CD14-positive monocyte (primary cell): Measurements from ENCODE around the gene BMI1. TPM values are rescaled to one million over a fixed set of nuclear protein-coding genes. Genes with fewer than 3 reads are reported as not detected.
"Not testable (repeated sequence)": the region's sequence is repeated elsewhere in the genome, so short reads cannot be mapped to it uniquely, and the experiment has no call there.

Experiments
- DNase-seq, 3 donors: peaks; one replicate each; pipeline ENCODE4 v3.0.0-alpha.2; 2011 to 2022
- H2AFZ ChIP-seq: 2 replicates; pipeline ENCODE4 v1.6.0; 2012; ENCODE audit warnings: mild to moderate bottlenecking, low read depth, low read length, inconsistent platforms; ENCODE audit not compliant: insufficient read depth, poor library complexity, severe bottlenecking
- H3K27ac ChIP-seq, 2 donors: 1 replicate in 1 of 2; 2 replicates in 1 of 2; pipeline ENCODE4 v1.5.1; 2012 to 2013; ENCODE audit warnings: low read length in 2 of 2, control low read depth in 1 of 2, inconsistent platforms in 1 of 2, low read depth in 1 of 2, mild to moderate bottlenecking in 1 of 2
- H3K27me3 ChIP-seq, 2 donors: one replicate each; pipeline versions ENCODE4 v1.6.0 to v1.6.1; 2011 to 2013; ENCODE audit warnings: low read length in 2 of 2; ENCODE audit not compliant: control insufficient read depth in 2 of 2, insufficient read depth in 2 of 2
- H3K36me3 ChIP-seq, 2 donors: replicated peaks in 1 of 2; 1 replicate in 1 of 2; 2 replicates in 1 of 2; pipeline versions ENCODE4 v1.5.1 to v1.6.1; 2012 to 2013; ENCODE audit warnings: low read length in 2 of 2, control low read depth in 1 of 2, inconsistent platforms in 1 of 2, mild to moderate bottlenecking in 1 of 2; ENCODE audit not compliant: insufficient read depth in 2 of 2, control insufficient read depth in 1 of 2
- H3K4me1 ChIP-seq, 2 donors: 1 replicate in 1 of 2; 2 replicates in 1 of 2; pipeline versions ENCODE4 v1.5.1 to v1.6.1; 2012 to 2013; ENCODE audit warnings: low read length in 2 of 2, control low read depth in 1 of 2, inconsistent platforms in 1 of 2, mild to moderate bottlenecking in 1 of 2, moderate library complexity in 1 of 2; ENCODE audit not compliant: insufficient read depth in 2 of 2, control insufficient read depth in 1 of 2
- H3K4me2 ChIP-seq: replicated peaks from 2 replicates; pipeline ENCODE3; 2012; ENCODE audit warnings: low read length, moderate library complexity, mild to moderate bottlenecking; ENCODE audit not compliant: poor library complexity, severe bottlenecking; ENCODE audit errors: extremely low read depth
- H3K4me3 ChIP-seq, 3 experiments: fragments of 200-600 bp in 1 of 3; sonication (generic) in 1 of 3; replicated peaks in 1 of 3; 1 replicate in 2 of 3; 2 replicates in 1 of 3; pipeline ENCODE4 v1.5.1; 2011 to 2013; ENCODE audit warnings: low read length in 3 of 3, mild to moderate bottlenecking in 3 of 3, control low read depth in 2 of 3, low read depth in 2 of 3, inconsistent platforms in 1 of 3, moderate library complexity in 1 of 3
- H3K79me2 ChIP-seq: 2 replicates; pipeline ENCODE4 v1.6.0; 2012; ENCODE audit warnings: mild to moderate bottlenecking, control low read depth, inconsistent platforms, low read length, moderate library complexity; ENCODE audit not compliant: insufficient read depth
- H3K9ac ChIP-seq: 2 replicates; pipeline ENCODE4 v1.6.0; 2017; ENCODE audit warnings: low read length, mild to moderate bottlenecking; ENCODE audit not compliant: insufficient read depth, poor library complexity, severe bottlenecking
- H3K9me3 ChIP-seq, 2 donors: replicated peaks in 1 of 2; 1 replicate in 1 of 2; 2 replicates in 1 of 2; pipeline versions ENCODE4 v1.5.1 to v1.6.1; 2012 to 2013; ENCODE audit warnings: low read length in 2 of 2, control low read depth in 1 of 2; ENCODE audit not compliant: control insufficient read depth in 1 of 2, insufficient read depth in 1 of 2
- H4K20me1 ChIP-seq: 2 replicates; pipeline ENCODE4 v1.6.0; 2012; ENCODE audit warnings: mild to moderate bottlenecking, low read length, control low read depth, moderate library complexity; ENCODE audit not compliant: insufficient read depth
- H3K27ac Mint-ChIP-seq, 7 donors: one replicate each; pipeline ENCODE4 v1.8.0; 2020; ENCODE audit warnings: mild to moderate bottlenecking in 7 of 7, mixed read lengths in 7 of 7, moderate library complexity in 6 of 7, inconsistent platforms in 2 of 7
- H3K27me3 Mint-ChIP-seq, 3 donors: one replicate each; pipeline ENCODE4 v1.8.0; 2021 to 2022; ENCODE audit warnings: low read depth in 3 of 3, mild to moderate bottlenecking in 3 of 3, mixed read lengths in 3 of 3, moderate library complexity in 3 of 3, inconsistent platforms in 1 of 3
- H3K36me3 Mint-ChIP-seq, 2 donors: one replicate each; pipeline ENCODE4 v1.8.0; 2020; ENCODE audit warnings: mixed read lengths in 2 of 2, inconsistent platforms in 1 of 2, mild to moderate bottlenecking in 1 of 2
- H3K4me1 Mint-ChIP-seq: one replicate; pipeline ENCODE4 v1.8.0; 2020; ENCODE audit warnings: mild to moderate bottlenecking, mixed read lengths
- H3K4me3 Mint-ChIP-seq, 2 donors: one replicate each; pipeline ENCODE4 v1.8.0; 2020; ENCODE audit warnings: mild to moderate bottlenecking in 2 of 2, mixed read lengths in 2 of 2, moderate library complexity in 1 of 2
- H3K9me3 Mint-ChIP-seq, 7 donors: one replicate each; pipeline ENCODE4 v1.8.0; 2020 to 2022; ENCODE audit warnings: mixed read lengths in 7 of 7, mild to moderate bottlenecking in 6 of 7, moderate library complexity in 6 of 7, inconsistent platforms in 2 of 7
- CTCF ChIP-seq: fragments of 200-600 bp; IDR thresholded peaks from one replicate; pipeline ENCODE4 v1.8.0; 2022; ENCODE audit warnings: antibody characterized with exemption, mild to moderate bottlenecking
- WGBS: methylation state at CpG from one replicate; pipeline ENCODE4 v1.1.5; 2013; ENCODE audit warnings: missing lambda C conversion rate; ENCODE audit not compliant: insufficient coverage; 5-methylcytosine and 5-hydroxymethylcytosine counted together
- intact Hi-C, 2 donors: fragments of 100-400 bp; cut with micrococcal nuclease; formaldehyde crosslinking; loops; one replicate each; pipeline versions ENCODE4 v1.15.0 to v1.15.1; 2023
- polyA plus RNA-seq, 3 donors: library from polyadenylated mRNA; depleted of rRNA in 1 of 3; unstranded in 2 of 3; stranded (reverse) in 1 of 3; fragments of 300-500 nt in 2 of 3; fragments of >200 nt in 1 of 3; fragmentation: Illumina TruSeq in 2 of 3; gene quantifications; 1 replicate in 2 of 3; 2 replicates in 1 of 3; pipeline ENCODE4 v1.2.3, GENCODE V29; 2012 to 2021

BMI1 gene
- polyA plus RNA-seq, 3 donors: 7.5 to 11.9 (median 11.0) TPM

- H3K27ac Mint-ChIP-seq: no peak overlapping the region
- Histone ChIP-seq H3K9me3 (no peaks in the 10 kb centered on the region), H3K9ac (no peak overlapping the region), H3K79me2 (no peaks in the 10 kb centered on the region), H2AFZ (no peak overlapping the region), H3K4me1 (no peaks in the 10 kb centered on the region), H3K27ac (no peak overlapping the region), H4K20me1 (no peaks in the 10 kb centered on the region), H3K27me3 (peaks cover 14 to 33% of the 10 kb centered on the region in 2 donors), H3K36me3 (no peaks in the 10 kb centered on the region), H3K4me2 (no peak overlapping the region), H3K4me3 (no peak overlapping the region)
- peaks cover 0 to 3% (median 2%) of the 10 kb centered on the region in 7 donors for H3K9me3 Mint-ChIP-seq
- peaks cover 0 to 3% of the 10 kb centered on the region in 2 donors for H3K36me3 Mint-ChIP-seq
- intact Hi-C loops: no loop called here
- no peak for DNase-seq
- peaks cover 21 to 28% (median 22%) of the 10 kb centered on the region in 3 donors for H3K27me3 Mint-ChIP-seq
- 96% methylated on average over 2 of the region's 5 CpGs for WGBS
- no peak for TF ChIP-seq CTCF
- peaks cover 2% of the 10 kb centered on the region for H3K4me1 Mint-ChIP-seq
- no peak overlapping the region for H3K4me3 Mint-ChIP-seq
These were observed 30.3 kb downstream of the BMI1 start for GRCh38 chr10:22351131-22351703.

GRCh38 chr10:22356324-22356873 is 35.5 kb downstream of the BMI1 start:
- 100% methylated on average over 1 of the region's 4 CpGs for WGBS
- Histone ChIP-seq H3K4me3 (no peak overlapping the region), H3K27ac (no peak overlapping the region), H3K9me3 (no peaks in the 10 kb centered on the region), H3K9ac (no peak overlapping the region), H3K27me3 (no peaks in the 10 kb centered on the region), H4K20me1 (no peaks in the 10 kb centered on the region), H3K36me3 (no peaks in the 10 kb centered on the region), H2AFZ (no peak overlapping the region), H3K4me1 (no peaks in the 10 kb centered on the region), H3K79me2 (no peaks in the 10 kb centered on the region), H3K4me2 (no peak overlapping the region)
- intact Hi-C loops: no loop called here
- H3K4me3 Mint-ChIP-seq: no peak overlapping the region
- no peak overlapping the region for H3K27ac Mint-ChIP-seq
- TF ChIP-seq CTCF: no peak
- H3K36me3 Mint-ChIP-seq: no peaks in the 10 kb centered on the region
- DNase-seq: no peak
- H3K27me3 Mint-ChIP-seq: peaks cover 0 to 6% (median 3%) of the 10 kb centered on the region in 3 donors
- H3K4me1 Mint-ChIP-seq: no peaks in the 10 kb centered on the region
- H3K9me3 Mint-ChIP-seq: no peaks in the 10 kb centered on the region

GRCh38 chr10:22357770-22358169 is 36.9 kb downstream of the BMI1 start:
- H3K4me3 ChIP-seq, H3K27me3 Mint-ChIP-seq, H3K4me2 ChIP-seq, H3K27ac ChIP-seq, H2AFZ ChIP-seq, H3K79me2 ChIP-seq, H3K9me3 Mint-ChIP-seq, H3K4me1 Mint-ChIP-seq, H3K27ac Mint-ChIP-seq, DNase-seq, H3K4me1 ChIP-seq, H3K4me3 Mint-ChIP-seq, H4K20me1 ChIP-seq, H3K27me3 ChIP-seq, H3K9ac ChIP-seq, H3K36me3 Mint-ChIP-seq, intact Hi-C loops, H3K36me3 ChIP-seq, H3K9me3 ChIP-seq: not testable (repeated sequence)
- WGBS: no CpG with 5 or more reads among the region's 4 CpGs
